Colonic mucosa (tissue), 4 donors: ENCODE data around the gene ZNF883. TPM values are rescaled to one million over a fixed set of nuclear protein-coding genes. Genes with fewer than 3 reads are reported as not detected.

ENCODE experiments used
- DNase-seq: peaks from one replicate; pipeline ENCODE4 v3.0.0-alpha.2; 2020
- H3K27ac ChIP-seq: fragments of 200-600 bp; one replicate; pipeline ENCODE4 v1.8.0; 2021
- H3K27me3 ChIP-seq: fragments of 200-600 bp; one replicate; pipeline ENCODE4 v1.8.0; 2021
- H3K36me3 ChIP-seq: fragments of 200-600 bp; one replicate; pipeline ENCODE4 v1.8.0; 2021
- H3K4me1 ChIP-seq: fragments of 200-600 bp; one replicate; pipeline ENCODE4 v1.8.0; 2021; ENCODE audit warnings: mild to moderate bottlenecking
- H3K4me3 ChIP-seq: fragments of 200-600 bp; one replicate; pipeline ENCODE4 v1.8.0; 2021
- H3K9ac ChIP-seq, 2 donors: one replicate each; pipeline ENCODE4 v1.7.0; 2013; ENCODE audit warnings: control low read depth in 2 of 2, low read depth in 2 of 2, low read length in 2 of 2
- H3K9me3 ChIP-seq: fragments of 200-600 bp; one replicate; pipeline ENCODE4 v1.8.0; 2021
- CTCF ChIP-seq: fragments of 200-600 bp; IDR thresholded peaks from one replicate; pipeline ENCODE4 v1.8.0; 2022; ENCODE audit warnings: antibody characterized with exemption, mild to moderate bottlenecking
- intact Hi-C: fragments of 100-400 bp; cut with DNase I; formaldehyde crosslinking; loops from one replicate; pipeline ENCODE4 v1.14.1; 2022
- total RNA-seq, 2 donors: library from RNA; stranded (reverse); fragmentation: NEBNext Ultra II Directional in 1 of 2; extraction: Animal tissue kit (Norgen Biotek cat#: 25700) in 1 of 2; gene quantifications; one replicate each; pipeline ENCODE4 v1.2.1, GENCODE V29; 2021
- donor health status: healthy.
- donor health status: DM: no; HTN: no; CAD: no.
- donor health status: DM: no; HTN: no; CAD: no.

Gene ZNF883
- total RNA-seq, 2 donors from 2014 or later = 0.27 to 0.42 TPM

DNA sequence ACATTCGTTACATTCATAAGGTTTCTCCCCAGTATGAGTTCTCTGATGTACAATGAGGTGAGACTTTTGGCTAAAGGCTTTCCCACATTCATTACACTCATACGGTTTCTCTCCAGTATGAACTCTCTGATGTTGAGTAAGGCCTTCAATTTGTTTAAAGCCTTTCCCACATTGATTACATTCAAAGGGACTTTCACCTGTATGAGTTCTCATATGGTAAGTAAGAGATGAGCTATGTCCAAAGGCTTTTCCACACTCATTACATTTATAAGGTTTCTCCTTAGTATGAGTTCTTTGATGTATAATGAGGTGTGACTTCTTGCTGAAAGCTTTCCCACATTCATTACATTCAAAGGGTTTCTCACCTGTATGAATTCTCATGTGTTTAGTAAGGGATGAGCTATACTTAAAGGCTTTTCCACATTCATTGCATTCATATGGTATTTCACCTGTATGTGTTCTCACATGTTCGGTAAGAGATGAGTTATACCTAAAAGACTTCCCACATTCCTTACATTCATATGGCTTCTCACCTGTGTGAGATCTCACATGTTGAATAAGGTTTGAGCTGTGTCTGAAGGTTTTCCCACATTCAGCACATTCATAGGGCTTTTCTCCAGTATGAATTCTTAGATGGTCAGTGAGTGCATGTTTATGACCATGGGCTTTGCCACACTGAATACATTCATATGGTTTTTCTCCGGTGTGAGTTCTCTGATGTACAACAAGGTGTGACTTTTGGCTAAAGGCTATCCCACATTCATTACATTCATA lies 31.1 kb upstream of the ZNF883 start:
- Histone ChIP-seq H3K36me3 (peaks cover 4% of the 10 kb centered on the region), H3K9me3 (peaks cover 15% of the 10 kb centered on the region), H3K4me3 (no peak overlapping the region), H3K27me3 (no peaks in the 10 kb centered on the region), H3K27ac (no peak overlapping the region), H3K9ac (no peak overlapping the region), H3K4me1 (no peaks in the 10 kb centered on the region)
- no peak for DNase-seq
- no peak for TF ChIP-seq CTCF
- intact Hi-C loops = no loop called here

DNA sequence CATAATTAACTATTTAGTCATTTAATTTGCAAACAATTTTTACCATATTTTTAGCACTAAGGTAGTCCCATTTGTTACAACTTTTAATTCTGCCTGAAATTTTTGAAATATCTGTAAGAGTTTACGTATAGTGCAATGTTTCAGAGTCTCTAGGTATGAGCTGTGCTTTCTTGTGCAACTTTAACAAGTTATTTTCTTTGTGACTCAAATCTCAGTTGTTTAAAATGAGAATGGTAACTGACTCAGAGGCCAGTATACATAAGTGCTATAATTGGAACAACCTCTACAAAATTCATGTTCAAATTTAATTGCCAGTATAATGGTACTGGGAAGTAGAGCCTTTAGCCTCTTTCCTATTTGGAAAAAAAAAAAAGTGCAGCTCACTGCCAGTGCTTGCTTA lies 14.2 kb upstream of the ZNF883 start:
- no peak overlapping the region for H3K27ac ChIP-seq
- no peak overlapping the region for H3K4me3 ChIP-seq
- H3K4me1 ChIP-seq = no peaks in the 10 kb centered on the region
- no peak for TF ChIP-seq CTCF
- intact Hi-C loops = no loop called here
- H3K27me3 ChIP-seq = no peaks in the 10 kb centered on the region
- no peak overlapping the region for H3K9ac ChIP-seq
- DNase-seq = no peak
- no peaks in the 10 kb centered on the region for H3K36me3 ChIP-seq
- no peaks in the 10 kb centered on the region for H3K9me3 ChIP-seq

DNA sequence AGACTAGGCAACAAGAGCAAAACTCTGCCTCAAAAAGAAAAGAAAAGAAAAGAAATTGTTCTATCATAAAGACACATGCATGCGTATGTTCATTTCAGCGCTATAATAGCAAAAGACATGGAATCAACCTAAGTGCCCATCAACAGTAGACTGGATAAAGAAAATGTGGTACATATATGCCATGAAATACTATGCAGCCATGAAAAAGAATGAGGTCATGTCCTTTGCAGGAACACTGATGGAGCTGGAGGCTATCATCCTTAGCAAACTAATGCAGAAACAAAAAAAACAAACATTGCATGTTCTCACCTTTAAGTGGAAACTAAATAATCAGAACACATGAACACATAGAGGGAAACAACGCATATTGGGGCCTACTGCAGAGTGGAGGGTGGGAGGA lies 6.3 kb upstream of the ZNF883 start:
- no peak overlapping the region for H3K4me3 ChIP-seq
- no peak for TF ChIP-seq CTCF
- intact Hi-C loops = no loop called here
- no peak overlapping the region for H3K9ac ChIP-seq
- H3K27ac ChIP-seq = no peak overlapping the region
- H3K36me3 ChIP-seq = no peaks in the 10 kb centered on the region
- no peaks in the 10 kb centered on the region for H3K9me3 ChIP-seq
- DNase-seq = no peak
- H3K27me3 ChIP-seq = no peaks in the 10 kb centered on the region
- no peaks in the 10 kb centered on the region for H3K4me1 ChIP-seq

- H3K9ac ChIP-seq = no peak overlapping the region
- H3K4me3 ChIP-seq = no peak overlapping the region
- intact Hi-C loops = no loop called here
Measured at GRCh38 chr9:113012492-113012891, 500 bp upstream of the ZNF883 start.

GRCh38 chr9:113005777-113006176 lies 6.2 kb downstream of the ZNF883 start:
- Histone ChIP-seq H3K27ac (no peak overlapping the region), H3K27me3 (no peaks in the 10 kb centered on the region), H3K9ac (no peak overlapping the region), H3K4me1 (no peaks in the 10 kb centered on the region), H3K36me3 (no peaks in the 10 kb centered on the region), H3K4me3 (no peak overlapping the region), H3K9me3 (no peaks in the 10 kb centered on the region)
- TF ChIP-seq CTCF = no peak
- no peak for DNase-seq
- intact Hi-C loops = no loop called here

More at GRCh38 chr9:113012492-113012891, 500 bp upstream of the ZNF883 start:
- TF ChIP-seq CTCF = no peak
- no peak for DNase-seq
- H3K27me3 ChIP-seq = no peaks in the 10 kb centered on the region
- H3K4me1 ChIP-seq = no peaks in the 10 kb centered on the region
- no peak overlapping the region for H3K27ac ChIP-seq
- H3K9me3 ChIP-seq = no peaks in the 10 kb centered on the region
- no peaks in the 10 kb centered on the region for H3K36me3 ChIP-seq
